Activated CD8-positive, alpha-beta T cell treated with anti-CD3 and anti-CD28 coated beads for 36 hours (primary cell): ENCODE data around the gene IL19. TPM values are rescaled to one million over a fixed set of nuclear protein-coding genes. Genes with fewer than 3 reads are reported as not detected.
A peak's percentile ranks its signal among the peaks of the same experiment; 100 is the strongest.

Source experiments
- ATAC-seq: fragments of 200-7000 bp; cut with Tn5 transposase; one replicate; pipeline ENCODE4 v1.10.0; 2021; ENCODE audit warnings: mild to moderate bottlenecking, moderate library complexity
- CTCF ChIA-PET: fragments of 350-600 bp; sonication (Branson Sonifier 250); formaldehyde crosslinking; loops from one replicate; lab custom pipeline; 2021; ENCODE audit warnings: antibody characterized with exemption; lab: Charles Lee
- POLR2A ChIA-PET: fragments of 350-600 bp; sonication (Branson Sonifier 250); formaldehyde crosslinking; loops from one replicate; lab custom pipeline; 2021; ENCODE audit warnings: antibody characterized with exemption; lab: Charles Lee
- DNase-seq: peaks from one replicate; pipeline ENCODE4 v3.0.0-alpha.2; 2020
- H3K27ac Mint-ChIP-seq: one replicate; pipeline ENCODE4 v1.8.0; 2021; ENCODE audit warnings: mild to moderate bottlenecking, mixed read lengths
- H3K27me3 Mint-ChIP-seq: one replicate; pipeline ENCODE4 v1.8.0; 2021; ENCODE audit warnings: mixed read lengths
- H3K36me3 Mint-ChIP-seq: one replicate; pipeline ENCODE4 v1.8.0; 2021; ENCODE audit warnings: low read depth, mixed read lengths
- H3K4me1 Mint-ChIP-seq: one replicate; pipeline ENCODE4 v1.8.0; 2021; ENCODE audit warnings: low read depth, mixed read lengths
- H3K4me3 Mint-ChIP-seq: one replicate; pipeline ENCODE4 v1.8.0; 2021; ENCODE audit warnings: mild to moderate bottlenecking, moderate library complexity, mixed read lengths
- H3K9me3 Mint-ChIP-seq: one replicate; pipeline ENCODE4 v1.8.0; 2021; ENCODE audit warnings: mixed read lengths
- CTCF ChIP-seq: fragments of 200-600 bp; IDR thresholded peaks from one replicate; pipeline ENCODE4 v1.8.0; 2022; ENCODE audit warnings: antibody characterized with exemption, mild to moderate bottlenecking
- intact Hi-C: fragments of 100-400 bp; cut with micrococcal nuclease; formaldehyde crosslinking; loops from one replicate; pipeline ENCODE4 v1.10.0; 2022
- total RNA-seq, 2 experiments: library from RNA; stranded (reverse); gene quantifications; one replicate each; pipeline ENCODE4 v1.2.3, GENCODE V29; 2021

Gene IL19
- total RNA-seq, 2 experiments from 2014 or later = not detected

GRCh38 chr1:206745301-206745700 lies 25.3 kb upstream of the IL19 start:
- POLR2A ChIA-PET = interaction anchor here (1.2 to 1.7 kb wide), 2 partner anchors 10 to 49 kb away, joined by 3 to 5 read pairs; no protein-coding TSS in a partner anchor
- DNase-seq (no peak), ATAC-seq (no peak)
- H3K4me1 Mint-ChIP-seq = peaks cover 56% of the 10 kb centered on the region
- H3K36me3 Mint-ChIP-seq = no peaks in the 10 kb centered on the region
- no peak overlapping the region for H3K27ac Mint-ChIP-seq
- intact Hi-C loops = no loop called here
- CTCF ChIA-PET = interaction anchor here (1.0 to 1.9 kb wide), 7 partner anchors 11 to 167 kb away, joined by 4 to 9 read pairs (median 6); no protein-coding TSS in a partner anchor
- no peaks in the 10 kb centered on the region for H3K27me3 Mint-ChIP-seq
- no peaks in the 10 kb centered on the region for H3K9me3 Mint-ChIP-seq
- TF ChIP-seq CTCF = no peak
- no peak overlapping the region for H3K4me3 Mint-ChIP-seq

- DNase-seq (no peak), ATAC-seq (peak; percentile 38)
- Mint-ChIP-seq H3K36me3 (no peaks in the 10 kb centered on the region), H3K4me3 (no peak overlapping the region), H3K27me3 (no peaks in the 10 kb centered on the region), H3K9me3 (no peaks in the 10 kb centered on the region), H3K27ac (no peak overlapping the region), H3K4me1 (peaks cover 24% of the 10 kb centered on the region)
- intact Hi-C loops = no loop called here
- TF ChIP-seq CTCF = no peak
- ChIA-PET CTCF (interaction anchor here (0.6 to 2.4 kb wide), 11 partner anchors 8 to 163 kb away, joined by 3 to 8 read pairs (median 3); partner anchors contain the start of genes IL19 and IL20), POLR2A (interaction anchor here (0.8 to 2.3 kb wide), 6 partner anchors 9 to 69 kb away, joined by 3 to 8 read pairs (median 4); no protein-coding TSS in a partner anchor)
Measured at GRCh38 chr1:206748348-206749030, 22.1 kb upstream of the IL19 start.

- no peak for DNase-seq
- Mint-ChIP-seq H3K36me3 (no peaks in the 10 kb centered on the region), H3K27ac (no peak overlapping the region), H3K9me3 (no peaks in the 10 kb centered on the region), H3K27me3 (no peaks in the 10 kb centered on the region), H3K4me1 (peaks cover 36% of the 10 kb centered on the region), H3K4me3 (no peak overlapping the region)
- ChIA-PET CTCF (no interaction called here), POLR2A (interaction anchor here (0.6 kb wide), 1 partner anchor 99 kb away, joined by 3 read pairs; no protein-coding TSS in a partner anchor)
- no peak for TF ChIP-seq CTCF
- no peak for ATAC-seq
- intact Hi-C loops = no loop called here
Measured at GRCh38 chr1:206751891-206752290, 18.7 kb upstream of the IL19 start.

- Mint-ChIP-seq H3K4me1 (peaks cover 37% of the 10 kb centered on the region), H3K27ac (no peak overlapping the region), H3K4me3 (no peak overlapping the region), H3K36me3 (no peaks in the 10 kb centered on the region), H3K9me3 (no peaks in the 10 kb centered on the region), H3K27me3 (no peaks in the 10 kb centered on the region)
- intact Hi-C loops = no loop called here
- DNase-seq (no peak), ATAC-seq (no peak)
- no peak for TF ChIP-seq CTCF
- CTCF ChIA-PET = interaction anchor here (1.0 to 1.3 kb wide), 3 partner anchors 17 to 32 kb away, joined by 3 read pairs; no protein-coding TSS in a partner anchor
- POLR2A ChIA-PET = no interaction called here
Measured at GRCh38 chr1:206752481-206752880, 18.1 kb upstream of the IL19 start.

- Mint-ChIP-seq H3K4me1 (peaks cover 33% of the 10 kb centered on the region), H3K4me3 (no peak overlapping the region), H3K9me3 (no peaks in the 10 kb centered on the region), H3K27ac (no peak overlapping the region), H3K27me3 (no peaks in the 10 kb centered on the region), H3K36me3 (no peaks in the 10 kb centered on the region)
- CTCF ChIA-PET = interaction anchor here (0.7 to 1.3 kb wide), 4 partner anchors 18 to 56 kb away, joined by 3 read pairs; no protein-coding TSS in a partner anchor
- no peak for ATAC-seq
- intact Hi-C loops = no loop called here
- POLR2A ChIA-PET = interaction anchor here (0.7 kb wide), 1 partner anchor 156 kb away, joined by 3 read pairs; no protein-coding TSS in a partner anchor
- no peak for DNase-seq
- TF ChIP-seq CTCF = no peak
Measured at GRCh38 chr1:206753141-206753540, 17.4 kb upstream of the IL19 start.
